ENCODE results near the gene NMRK2. TPM values are rescaled to one million over a fixed set of nuclear protein-coding genes. Genes with fewer than 3 reads are reported as not detected.

The NMRK2 gene
- total RNA-seq, 1 experiment from 2014 or later = 61.9 TPM

GRCh38 chr19:3984908-3985642, 52.2 kb downstream of the NMRK2 start, which contains the start of gene EEF2 (continued):
- TF ChIP-seq ZNF532 (CRISPR knock-in tag; IDR thresholded peaks at IDR 0.05; ENCODE audit: borderline replicate concordance) (no peak), MXD4 (CRISPR knock-in tag; IDR thresholded peaks at IDR 0.05; ENCODE audit: borderline replicate concordance) (no peak), CTCF (IDR thresholded peaks at IDR 0.05) (no peak), ATF1 (CRISPR knock-in tag; IDR thresholded peaks at IDR 0.05) (0 out of 2 replicates have a peak, but pooled peaks have one; percentile 50), USF2 (CRISPR knock-in tag; IDR thresholded peaks at IDR 0.05) (peak; percentile 98), RORB (CRISPR knock-in tag; IDR thresholded peaks at IDR 0.05) (no peak), JUN (CRISPR knock-in tag; IDR thresholded peaks at IDR 0.05) (peak; percentile 44; the same call in 1 of the 2 replicates), HMGXB4 (CRISPR knock-in tag; IDR thresholded peaks at IDR 0.05) (peak; percentile 97; the same call in 1 of the 2 replicates), NR2C2 (CRISPR knock-in tag; IDR thresholded peaks at IDR 0.05) (no peak), ZNF512 (CRISPR knock-in tag; IDR thresholded peaks at IDR 0.05; ENCODE audit: borderline replicate concordance) (no peak), ZBTB43 (CRISPR knock-in tag; IDR thresholded peaks at IDR 0.05) (peak; percentile 94), ZNF671 (CRISPR knock-in tag; IDR thresholded peaks at IDR 0.05) (peak; percentile 62; the same call in 1 of the 2 replicates), NFYB (CRISPR knock-in tag; conservative IDR thresholded peaks at IDR 0.05; ENCODE audit: low read depth) (peak; percentile 18; the same call in 1 of the 2 replicates), E2F4 (CRISPR knock-in tag; IDR thresholded peaks at IDR 0.05; ENCODE audit: borderline replicate concordance, low read depth) (peak; percentile 82; the same call in 1 of the 2 replicates), FOXK1 (CRISPR knock-in tag; IDR thresholded peaks at IDR 0.05) (peak; percentile 76), GRHL2 (CRISPR knock-in tag; IDR thresholded peaks at IDR 0.05; ENCODE audit: insufficient replicate concordance, severe bottlenecking) (no peak), TCF7 (CRISPR knock-in tag; IDR thresholded peaks at IDR 0.05; ENCODE audit: low read depth) (no peak), ZNF317 (CRISPR knock-in tag; IDR thresholded peaks at IDR 0.05; ENCODE audit: borderline replicate concordance, low read depth) (peak; percentile 48; the same call in 1 of the 2 replicates), AFF4 (CRISPR knock-in tag; IDR thresholded peaks at IDR 0.05; ENCODE audit: borderline replicate concordance) (peak; percentile 71; the same call in 1 of the 2 replicates), GTF2I (CRISPR knock-in tag; conservative IDR thresholded peaks at IDR 0.05) (no peak), ZNF416 (CRISPR knock-in tag; IDR thresholded peaks at IDR 0.05) (no peak)
